Measurements from ENCODE around the gene PPFIA2. TPM values are rescaled to one million over a fixed set of nuclear protein-coding genes. Genes with fewer than 3 reads are reported as not detected.

PPFIA2 gene
- total RNA-seq, 1 experiment from 2014 or later, result 1.1 TPM

GRCh38 chr12:81499809-81500208, 259.3 kb downstream of the PPFIA2 start:
- Mint-ChIP-seq H3K27me3 (ENCODE audit: low read depth) (no peaks in the 10 kb centered on the region), H3K4me1 (no peaks in the 10 kb centered on the region), H3K4me3 (no peak overlapping the region), H3K27ac (no peak overlapping the region), H3K36me3 (no peaks in the 10 kb centered on the region), H3K9me3 (0 out of 2 replicates have a peak, but pooled peaks cover 4% of the 10 kb centered on the region)
- CTCF ChIA-PET, result no interaction called here
- ATAC-seq, result no peak
- TF ChIP-seq ZNF396 (CRISPR knock-in tag; IDR thresholded peaks at IDR 0.05; ENCODE audit: borderline replicate concordance), result no peak
- TF ChIP-seq FOXP4 (CRISPR knock-in tag; IDR thresholded peaks at IDR 0.05), result no peak
- no peak for TF ChIP-seq ERG (CRISPR knock-in tag; IDR thresholded peaks at IDR 0.05)
- no peak for TF ChIP-seq MLX (CRISPR knock-in tag; IDR thresholded peaks at IDR 0.05)
- TF ChIP-seq NR2C2 (CRISPR knock-in tag; IDR thresholded peaks at IDR 0.05), result no peak
- no peak for TF ChIP-seq GRHL2 (CRISPR knock-in tag; IDR thresholded peaks at IDR 0.05; ENCODE audit: insufficient replicate concordance, severe bottlenecking)
- TF ChIP-seq ZNF532 (CRISPR knock-in tag; IDR thresholded peaks at IDR 0.05; ENCODE audit: borderline replicate concordance), result no peak
- no peak for TF ChIP-seq E2F5 (CRISPR knock-in tag; IDR thresholded peaks at IDR 0.05)
- TF ChIP-seq NFE2L1 (CRISPR knock-in tag; IDR thresholded peaks at IDR 0.05), result no peak
- no peak for TF ChIP-seq GABPB1 (CRISPR knock-in tag; IDR thresholded peaks at IDR 0.05)
- TF ChIP-seq USF1 (CRISPR knock-in tag; IDR thresholded peaks at IDR 0.05), result no peak
- TF ChIP-seq FOXP1 (CRISPR knock-in tag; IDR thresholded peaks at IDR 0.05; ENCODE audit: borderline replicate concordance), result no peak
- no peak for TF ChIP-seq MAX (CRISPR knock-in tag; IDR thresholded peaks at IDR 0.05)
- no peak for TF ChIP-seq EMX1 (CRISPR knock-in tag; IDR thresholded peaks at IDR 0.05)
- no peak for TF ChIP-seq HMGXB4 (CRISPR knock-in tag; IDR thresholded peaks at IDR 0.05)
- no peak for TF ChIP-seq JAZF1 (CRISPR knock-in tag; IDR thresholded peaks at IDR 0.05)
- POLR2A ChIA-PET, result no interaction called here
- no peak for DNase-seq (ENCODE audit: low spot score)

Measured in WTC11 (cell line).